SK-N-SH (cell line): ENCODE results near the gene IMPACT. TPM values are rescaled to one million over a fixed set of nuclear protein-coding genes. Genes with fewer than 3 reads are reported as not detected.

Source experiments
- CTCF ChIA-PET: fragments of 300-600, 350-600 bp; formaldehyde crosslinking; extraction: SDS; loops from one replicate; lab custom pipeline; 2021; lab: Yijun Ruan, JAX
- POLR2A ChIA-PET: fragments of 350-600 bp; sonication (Branson Sonifier 250); formaldehyde crosslinking; extraction: SDS; loops from one replicate; lab custom pipeline; 2020; ENCODE audit warnings: antibody characterized with exemption, inconsistent platforms; lab: Yijun Ruan, JAX
- DNase-seq: peaks from one replicate; pipeline ENCODE4 v3.0.0; 2012
- H2AFZ ChIP-seq: fragments of 200-600 bp; sonication (generic); 2 replicates; pipeline ENCODE4 v1.8.1; 2016; ENCODE audit warnings: antibody characterized with exemption, mild to moderate bottlenecking, low read depth
- H3F3A ChIP-seq: fragments of 200-600 bp; sonication (generic); replicated peaks from 2 replicates; pipeline ENCODE3; 2016; ENCODE audit warnings: antibody characterized with exemption, mild to moderate bottlenecking; ENCODE audit not compliant: insufficient read depth
- H3K27ac ChIP-seq, 2 experiments: fragments of 200-500 bp in 1 of 2; fragments of 200-600 bp in 1 of 2; sonication (Bioruptor generic) in 1 of 2; sonication (generic), shearing (Covaris generic) in 1 of 2; 2 replicates each; pipeline versions ENCODE4 v1.5.1 to v1.6.1; 2014 to 2016; ENCODE audit warnings: low read depth in 2 of 2, inconsistent platforms in 1 of 2, low read length in 1 of 2, mild to moderate bottlenecking in 1 of 2, mixed read lengths in 1 of 2
- H3K27me3 ChIP-seq: fragments of 200-600 bp; sonication (generic), shearing (Covaris generic); 2 replicates; pipeline ENCODE4 v1.6.1; 2016; ENCODE audit warnings: mixed run types; ENCODE audit not compliant: insufficient read depth
- H3K36me3 ChIP-seq, 2 experiments: fragments of 200-500 bp in 1 of 2; fragments of 200-600 bp in 1 of 2; sonication (Bioruptor generic) in 1 of 2; sonication (generic) in 1 of 2; replicated peaks in 1 of 2; 2 replicates each; pipeline versions ENCODE3 to v1.5.1; 2014 to 2016; ENCODE audit warnings: low read length in 1 of 2, mild to moderate bottlenecking in 1 of 2; ENCODE audit not compliant: insufficient read depth in 2 of 2, control insufficient read depth in 1 of 2
- H3K4me1 ChIP-seq, 2 experiments: fragments of 200-500 bp in 1 of 2; fragments of 200-600 bp in 1 of 2; sonication (Bioruptor generic) in 1 of 2; sonication (generic), shearing (Covaris generic) in 1 of 2; 2 replicates each; pipeline versions ENCODE4 v1.5.1 to v1.6.1; 2014 to 2016; ENCODE audit warnings: low read depth in 1 of 2, low read length in 1 of 2, mixed run types in 1 of 2; ENCODE audit not compliant: insufficient read depth in 2 of 2, control insufficient read depth in 1 of 2
- H3K4me2 ChIP-seq: fragments of 200-600 bp; sonication (generic), shearing (Covaris generic); 2 replicates; pipeline ENCODE4 v1.6.1; 2017; ENCODE audit warnings: mixed run types
- H3K4me3 ChIP-seq, 2 experiments: fragments of 200-500 bp in 1 of 2; fragments of 200-600 bp in 1 of 2; sonication (Bioruptor generic) in 1 of 2; sonication (generic), shearing (Covaris generic) in 1 of 2; 2 replicates each; pipeline versions ENCODE4 v1.5.1 to v1.8.1; 2014 to 2016; ENCODE audit warnings: low read depth in 2 of 2, inconsistent platforms in 1 of 2, low read length in 1 of 2, mild to moderate bottlenecking in 1 of 2, mixed read lengths in 1 of 2, moderate library complexity in 1 of 2
- H3K79me2 ChIP-seq: fragments of 200-600 bp; sonication (generic); 2 replicates; pipeline ENCODE4 v1.8.1; 2017; ENCODE audit warnings: mild to moderate bottlenecking; ENCODE audit not compliant: insufficient read depth
- H3K9ac ChIP-seq: fragments of 200-600 bp; sonication (generic); 2 replicates; pipeline ENCODE4 v1.6.1; 2017; ENCODE audit warnings: mixed run types
- H3K9me2 ChIP-seq: fragments of 200-600 bp; sonication (generic); 2 replicates; pipeline ENCODE4 v1.6.1; 2017; ENCODE audit warnings: mixed run types
- H3K9me3 ChIP-seq: fragments of 200-600 bp; sonication (generic); 2 replicates; pipeline ENCODE4 v1.6.1; 2017; ENCODE audit warnings: mixed run types, mild to moderate bottlenecking, moderate library complexity
- H4K20me1 ChIP-seq: fragments of 200-600 bp; sonication (generic); 2 replicates; pipeline ENCODE4 v1.6.1; 2017; ENCODE audit warnings: mild to moderate bottlenecking, mixed run types; ENCODE audit not compliant: insufficient read depth
- CHD2 ChIP-seq: fragments of 150-350 bp; IDR thresholded peaks from 2 replicates; pipeline ENCODE4 v1.6.1; 2018; ENCODE audit warnings: low read length; ENCODE audit not compliant: partially characterized antibody
- CTCF ChIP-seq: fragments of 200-600 bp; sonication (generic); IDR thresholded peaks from 2 replicates; pipeline ENCODE4 v1.6.1; 2017; ENCODE audit warnings: antibody characterized with exemption, mild to moderate bottlenecking, moderate library complexity
- ELF1 ChIP-seq: IDR thresholded peaks from 2 replicates; pipeline ENCODE4 v1.4.0; 2012
- EP300 ChIP-seq, 2 experiments: IDR thresholded peaks; 2 replicates each; pipeline versions ENCODE4 v1.4.0 to v1.6.1; 2012; ENCODE audit warnings: borderline replicate concordance in 1 of 2, low read depth in 1 of 2, low read length in 1 of 2
- EZH2phosphoT487 ChIP-seq: fragments of 200-600 bp; sonication (generic); IDR thresholded peaks from 2 replicates; pipeline ENCODE4 v1.6.1; 2017; ENCODE audit warnings: low read depth, mixed run types, mild to moderate bottlenecking, antibody characterized with exemption, moderate library complexity, borderline replicate concordance
- FOSL2 ChIP-seq: IDR thresholded peaks from 2 replicates; pipeline ENCODE4 v1.4.0; 2012; ENCODE audit warnings: low read depth, mild to moderate bottlenecking, moderate library complexity, borderline replicate concordance
- FOXJ3 ChIP-seq: sonication (generic); formaldehyde crosslinking; IDR thresholded peaks from 2 replicates; pipeline ENCODE4 v1.5.1; 2020; ENCODE audit warnings: mild to moderate bottlenecking, missing genetic modification reagents
- GABPA ChIP-seq: IDR thresholded peaks from 2 replicates; pipeline ENCODE4 v1.4.0; 2012; ENCODE audit warnings: low read depth, mild to moderate bottlenecking
- IRF3 ChIP-seq: fragments of 150-350 bp; IDR thresholded peaks from 2 replicates; pipeline ENCODE4 v1.6.1; 2016; ENCODE audit warnings: mild to moderate bottlenecking, low read depth, low read length
- JUND ChIP-seq: IDR thresholded peaks from 2 replicates; pipeline ENCODE4 v1.4.0; 2012
- NFIC ChIP-seq: IDR thresholded peaks from 2 replicates; pipeline ENCODE4 v1.4.0; 2012; ENCODE audit warnings: borderline replicate concordance
- NRF1 ChIP-seq: IDR thresholded peaks from 2 replicates; pipeline ENCODE4 v1.6.1; 2012; ENCODE audit warnings: low read depth, mild to moderate bottlenecking, low read length
- PBX3 ChIP-seq: IDR thresholded peaks from 2 replicates; pipeline ENCODE4; 2012
- POLR2AphosphoS5 ChIP-seq: IDR thresholded peaks from 2 replicates; pipeline ENCODE4 v1.6.1; 2012; ENCODE audit warnings: low read depth, low read length
- REST ChIP-seq: IDR thresholded peaks from 2 replicates; pipeline ENCODE4 v1.6.1; 2012; ENCODE audit warnings: mild to moderate bottlenecking, low read depth, low read length, moderate library complexity
- RXRA ChIP-seq: IDR thresholded peaks from 2 replicates; pipeline ENCODE4 v1.4.0; 2012; ENCODE audit warnings: low read depth, mild to moderate bottlenecking, borderline replicate concordance
- SIN3A ChIP-seq: IDR thresholded peaks from 2 replicates; pipeline ENCODE4 v1.6.1; 2012; ENCODE audit warnings: low read depth, mild to moderate bottlenecking, low read length, moderate library complexity, borderline replicate concordance
- TCF12 ChIP-seq: IDR thresholded peaks from 2 replicates; pipeline ENCODE4 v1.4.0; 2012
- TEAD4 ChIP-seq: IDR thresholded peaks from 2 replicates; pipeline ENCODE4 v1.4.0; 2012; ENCODE audit warnings: mild to moderate bottlenecking, borderline replicate concordance; ENCODE audit not compliant: insufficient read depth
- USF2 ChIP-seq: fragments of 150-350 bp; IDR thresholded peaks from 2 replicates; pipeline ENCODE4 v1.6.1; 2017; ENCODE audit warnings: antibody characterized with exemption, low read length, low read depth, borderline replicate concordance
- YY1 ChIP-seq: IDR thresholded peaks from 2 replicates; pipeline ENCODE4 v1.4.0; 2012; ENCODE audit warnings: low read depth, mild to moderate bottlenecking
- WGBS: methylation state at CpG from one replicate; pipeline ENCODE4 v1.1.6; 2017; ENCODE audit warnings: low lambda C conversion rate; 5-methylcytosine and 5-hydroxymethylcytosine counted together
- polyA plus RNA-seq, 3 experiments: library from polyadenylated mRNA; depleted of rRNA; stranded (reverse); fragments of >200 nt; gene quantifications; 2 replicates each; pipeline ENCODE4 v1.2.3, GENCODE V29; 2012

Gene IMPACT
- polyA plus RNA-seq, 1 of the 3 experiments (the other 2 are of a cell fraction): 13.0 TPM

GRCh38 chr18:24408496-24408895 is 18.0 kb upstream of the IMPACT start (continued):
- TF ChIP-seq CTCF (no peak), EZH2phosphoT487 (no peak), FOXJ3 (no peak), REST (no peak)

GRCh38 chr18:24413148-24413547 is 13.3 kb upstream of the IMPACT start:
- H3K27ac ChIP-seq: no peak overlapping the region
- no peak for DNase-seq
- ChIA-PET POLR2A (interaction anchor here (1.1 kb wide), 1 partner anchor 13 kb away, joined by 4 read pairs; the partner anchor contains the start of gene IMPACT), CTCF (interaction anchor here (1.0 to 2.4 kb wide), 7 partner anchors 9 to 237 kb away, joined by 3 to 8 read pairs (median 4); no protein-coding TSS in a partner anchor)
- peaks cover 0 to 6% of the 10 kb centered on the region in 2 experiments; a peak in 1 of 4 replicates for H3K4me1 ChIP-seq
- WGBS: 94% methylated on average over 2 of the region's 2 CpGs
- no peaks in the 10 kb centered on the region for H3K36me3 ChIP-seq
- H3K9me3 ChIP-seq: no peaks in the 10 kb centered on the region
- no peaks in the 10 kb centered on the region for H3K79me2 ChIP-seq
- H3F3A ChIP-seq: no peaks in the 10 kb centered on the region
- no peak overlapping the region for H3K4me3 ChIP-seq
- H3K27me3 ChIP-seq: peaks cover 6% of the 10 kb centered on the region; the same call in 1 of the 2 replicates
- no peak overlapping the region for H3K4me2 ChIP-seq
- no peak overlapping the region for H2AFZ ChIP-seq
- no peak overlapping the region for H3K9ac ChIP-seq
- H4K20me1 ChIP-seq: no peaks in the 10 kb centered on the region
- H3K9me2 ChIP-seq: no peaks in the 10 kb centered on the region
- no peak for TF ChIP-seq PBX3
- TF ChIP-seq GABPA: no peak
- no peak for TF ChIP-seq POLR2AphosphoS5
- no peak for TF ChIP-seq IRF3
- 0 out of 2 replicates have a peak, but pooled peaks have one; percentile 33 for TF ChIP-seq CTCF
- no peak for TF ChIP-seq USF2
- no peak for TF ChIP-seq NFIC
- TF ChIP-seq TCF12: no peak
- no peak for TF ChIP-seq SIN3A
- no peak for TF ChIP-seq NRF1
- TF ChIP-seq RXRA: no peak
- no peak for TF ChIP-seq ELF1
- no peak for TF ChIP-seq TEAD4
- no peak for TF ChIP-seq EZH2phosphoT487
- no peak for TF ChIP-seq EP300 (IDR thresholded peaks at IDR 0.05; ENCODE audit: borderline replicate concordance in 1 of 2, low read depth in 1 of 2, low read length in 1 of 2)
- TF ChIP-seq YY1: no peak
- TF ChIP-seq JUND: no peak
- TF ChIP-seq FOSL2: no peak
- no peak for TF ChIP-seq CHD2
